GM21528 (cell line): ENCODE results near the gene CAPN9.

Experiments used
- ATAC-seq: cut with Tn5 transposase; IDR thresholded peaks from one replicate; pipeline ENCODE4 v1.9.1; 2021; ENCODE audit warnings: mild to moderate bottlenecking, moderate library complexity; ENCODE audit not compliant: unreplicated experiment, low FRiP score

Gene CAPN9

DNA sequence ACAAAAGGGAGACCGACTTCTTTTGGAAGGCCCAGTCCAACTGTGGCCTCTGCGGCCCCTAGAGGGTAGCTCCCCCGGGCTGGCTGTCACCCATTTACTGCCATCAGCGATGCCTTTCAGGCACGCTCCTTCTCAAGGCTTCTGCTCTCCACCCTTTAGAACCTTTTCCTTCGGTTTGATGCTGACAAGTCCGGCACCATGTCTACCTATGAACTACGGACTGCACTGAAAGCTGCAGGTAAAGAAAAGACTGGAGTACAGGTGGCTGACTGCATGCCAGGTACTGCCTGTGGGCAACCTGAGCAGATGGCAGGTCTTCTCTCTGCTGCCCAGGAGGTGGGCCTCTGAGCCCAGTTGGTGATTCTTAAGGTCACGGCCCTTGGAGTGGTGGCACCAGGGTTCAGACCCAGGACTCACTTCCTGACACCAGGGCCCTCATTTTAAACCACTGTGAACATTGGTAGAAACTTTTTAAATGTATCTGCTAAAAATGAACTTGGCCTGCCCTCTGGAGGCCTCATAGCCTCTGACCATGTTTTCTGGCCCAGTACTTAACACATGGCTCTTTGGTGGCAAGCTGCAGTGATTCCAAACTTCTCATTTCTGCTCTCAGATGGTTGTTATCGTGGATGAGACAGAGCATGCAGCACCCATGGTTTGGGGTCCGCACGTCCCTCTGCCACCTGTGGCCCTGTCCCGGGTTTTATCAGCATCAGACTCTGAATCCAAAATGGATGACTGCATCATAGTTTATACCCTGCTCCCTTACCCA, 45.7 kb downstream of the CAPN9 start:
- no peak for ATAC-seq

DNA sequence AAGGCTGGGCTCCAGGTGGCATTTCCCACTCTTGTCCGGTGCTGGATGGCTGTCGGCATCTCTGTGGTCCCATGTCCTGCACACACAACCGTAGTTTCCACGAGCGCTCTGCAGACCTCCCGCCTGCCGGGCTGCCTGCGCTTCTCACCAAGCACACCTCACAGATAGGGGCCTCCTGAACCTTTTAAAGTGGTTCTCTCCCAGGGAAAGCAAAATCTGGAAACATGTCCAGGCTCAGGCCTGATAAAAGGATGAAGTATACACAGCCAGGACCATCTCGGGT, 46.2 kb downstream of the CAPN9 start:
- ATAC-seq = no peak

DNA sequence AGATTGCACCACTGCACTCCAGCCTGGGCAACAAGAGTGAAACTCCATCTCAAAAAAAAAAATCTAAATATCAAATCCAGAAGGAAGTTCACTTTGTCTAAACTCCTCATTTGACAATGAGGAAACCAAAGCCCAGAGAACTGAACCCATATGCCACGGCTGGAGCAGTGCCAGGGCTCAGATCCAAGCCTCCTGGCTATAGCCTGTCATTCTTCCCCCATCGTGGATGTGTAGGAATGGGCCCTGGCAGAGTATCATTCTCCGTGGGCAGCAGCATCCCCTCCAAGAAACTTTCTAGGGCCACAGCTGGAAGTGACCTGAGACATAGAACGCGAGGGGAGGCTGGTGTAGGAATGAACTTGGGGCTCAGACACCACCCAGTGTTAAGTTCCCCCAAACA, 47.2 kb downstream of the CAPN9 start:
- no peak for ATAC-seq

DNA sequence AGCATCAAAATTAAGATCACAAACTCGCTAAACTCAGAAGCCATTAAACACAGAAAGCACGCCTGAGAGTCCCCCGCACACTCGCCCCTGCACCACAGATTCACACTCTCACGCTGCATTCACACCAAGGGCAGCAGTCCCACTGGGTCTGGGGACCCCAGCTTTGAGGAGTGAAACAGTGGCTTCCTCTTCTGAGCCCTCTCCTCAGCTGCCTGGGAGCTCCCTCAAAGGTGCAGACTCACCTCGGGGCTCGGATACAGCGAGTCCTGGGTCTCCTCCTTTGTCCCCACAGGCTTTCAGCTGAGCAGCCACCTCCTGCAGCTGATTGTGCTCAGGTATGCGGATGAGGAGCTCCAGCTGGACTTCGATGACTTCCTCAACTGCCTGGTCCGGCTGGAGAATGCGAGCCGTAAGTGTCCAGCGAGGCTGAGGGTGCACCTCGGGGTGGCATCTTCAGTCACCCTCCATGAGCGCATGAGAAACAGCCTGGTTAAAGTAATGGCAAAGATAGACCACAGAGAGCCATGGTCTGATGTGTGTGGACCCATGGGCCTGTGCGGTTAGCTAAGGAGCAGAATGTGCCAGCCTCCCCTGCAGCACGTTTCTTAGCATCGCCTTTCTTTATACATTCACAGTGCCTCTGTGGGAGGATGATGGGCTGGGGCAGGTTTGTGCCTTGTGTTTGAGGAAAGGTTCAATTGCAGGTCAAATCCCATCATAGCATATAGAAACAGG, 47.9 kb downstream of the CAPN9 start:
- no peak for ATAC-seq

DNA sequence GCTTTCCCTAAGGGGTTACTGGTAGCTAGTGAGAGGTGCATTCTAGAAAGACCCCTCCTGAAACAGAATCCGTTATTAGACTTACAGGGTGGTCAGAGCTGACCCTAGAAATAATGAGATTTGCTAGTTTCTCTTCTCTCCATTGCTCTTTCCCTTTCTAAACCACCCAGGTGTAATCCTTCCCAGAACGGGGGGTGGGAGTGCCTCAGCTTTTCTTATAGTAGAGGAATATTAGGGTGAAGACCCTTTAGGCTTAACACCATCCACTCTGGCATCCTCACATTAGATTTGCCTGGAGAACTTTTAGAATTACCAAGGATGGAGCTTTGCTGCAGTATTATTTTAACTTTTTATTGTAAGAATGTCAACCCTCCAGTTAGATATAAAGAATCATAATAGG, 49.4 kb downstream of the CAPN9 start:
- no peak for ATAC-seq

DNA sequence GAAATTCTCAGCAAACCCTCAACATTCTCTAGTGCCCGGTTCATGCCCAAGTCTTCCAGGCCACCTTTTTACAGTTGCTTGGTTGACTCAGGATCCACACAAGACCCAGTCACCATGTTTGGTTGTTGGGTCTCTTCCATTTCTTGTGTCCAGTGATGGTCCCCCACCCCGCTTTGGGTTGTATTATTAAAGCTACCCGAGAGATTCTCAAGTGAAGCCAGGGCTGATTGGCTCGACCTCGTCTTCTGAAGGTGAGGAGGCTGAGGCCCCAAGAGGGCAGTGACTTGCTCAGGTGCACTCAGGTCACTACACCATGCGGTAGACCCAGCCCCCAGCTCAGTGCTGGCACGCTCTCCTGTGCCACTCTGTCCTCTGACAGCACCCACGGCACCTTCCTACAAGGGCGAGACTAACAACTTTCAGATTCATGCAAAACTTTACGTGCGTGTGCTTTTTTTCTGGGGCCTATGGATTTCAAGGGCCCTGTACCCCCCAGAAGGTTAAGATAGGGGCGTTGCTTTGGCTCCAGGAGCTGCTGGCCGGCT, 50.3 kb downstream of the CAPN9 start:
- ATAC-seq = no peak

DNA sequence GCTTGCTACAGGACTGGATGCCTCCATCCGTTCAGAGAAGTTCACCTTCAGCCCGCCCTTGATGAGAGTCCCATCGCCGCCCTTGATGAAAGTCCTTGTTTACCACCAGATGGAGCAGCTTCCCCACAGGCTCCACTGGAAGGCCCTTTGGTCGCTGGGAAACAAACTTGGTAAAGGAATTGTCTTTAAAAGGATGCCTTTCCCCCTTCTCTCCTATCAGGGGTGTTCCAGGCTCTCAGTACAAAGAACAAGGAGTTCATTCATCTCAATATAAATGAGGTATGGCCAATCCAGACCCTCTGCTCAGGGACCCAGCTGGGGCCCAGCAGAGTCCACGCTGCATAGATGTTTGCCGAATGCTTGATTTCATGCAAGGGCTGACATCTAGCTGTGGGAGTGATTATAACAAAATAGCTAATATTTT, 50.8 kb downstream of the CAPN9 start:
- ATAC-seq = no peak

DNA sequence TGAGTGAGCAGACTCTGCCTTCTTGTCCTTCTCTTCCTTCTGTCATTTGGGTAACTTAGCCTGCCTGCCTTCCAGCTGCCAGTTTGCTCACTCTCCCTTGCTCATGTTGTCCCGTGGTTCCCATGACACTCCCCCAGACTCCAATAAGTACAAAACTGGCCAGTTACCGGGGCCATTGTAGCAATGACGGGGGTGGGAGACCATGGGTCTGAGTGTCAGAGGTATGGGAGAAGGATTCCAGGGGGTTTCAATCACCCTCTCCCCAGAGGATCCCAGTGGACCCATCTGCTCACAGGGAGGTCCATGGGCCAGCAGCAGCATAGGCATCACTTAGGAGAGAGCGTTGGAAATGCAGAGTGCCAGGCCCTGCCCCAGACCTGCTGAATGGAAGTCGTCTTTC, 51.3 kb downstream of the CAPN9 start:
- no peak for ATAC-seq

DNA sequence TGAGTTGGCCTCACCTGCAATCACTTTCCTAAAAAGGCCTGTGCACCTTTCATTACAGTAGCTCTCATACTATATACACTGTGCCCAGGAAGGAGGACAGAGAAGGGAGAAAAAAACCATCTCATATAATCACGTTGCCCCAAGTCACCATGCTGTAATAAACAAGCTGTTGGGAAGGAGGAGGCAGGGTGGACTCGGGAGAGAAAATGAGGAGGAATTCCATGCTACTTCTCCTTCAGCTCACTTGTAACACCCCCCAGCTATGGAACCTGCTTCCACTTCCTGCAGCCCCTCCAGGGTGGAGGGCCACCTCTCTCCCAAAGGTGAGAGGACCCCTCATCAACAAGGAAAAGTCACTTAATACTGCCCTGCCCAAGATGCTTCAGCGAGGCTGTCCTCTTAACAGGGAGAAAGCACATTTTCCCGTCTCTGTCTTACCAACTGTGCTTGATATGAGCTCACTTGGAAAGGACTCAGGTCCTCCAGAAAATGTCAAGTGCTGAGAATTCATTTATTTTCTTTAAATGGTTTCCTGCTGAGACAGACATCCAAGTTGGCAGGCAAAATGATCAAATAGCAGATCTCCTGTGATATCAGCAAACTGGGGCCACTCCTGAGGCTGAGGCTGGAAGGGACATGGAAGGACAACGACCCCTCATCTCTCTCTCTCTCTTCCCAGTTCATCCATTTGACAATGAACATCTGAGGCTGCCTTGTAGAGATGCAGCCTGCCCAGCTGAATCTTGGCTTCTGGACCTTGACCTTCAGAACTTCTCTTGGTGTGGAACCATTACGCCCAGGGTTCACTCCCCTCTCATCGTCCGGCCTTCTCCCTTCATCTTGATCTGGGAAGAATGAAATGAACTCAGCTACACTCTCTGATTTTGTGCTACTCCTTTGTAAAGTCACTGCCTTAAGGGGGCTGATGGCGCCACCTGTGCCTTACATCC, 54.0 kb downstream of the CAPN9 start:
- no peak for ATAC-seq

DNA sequence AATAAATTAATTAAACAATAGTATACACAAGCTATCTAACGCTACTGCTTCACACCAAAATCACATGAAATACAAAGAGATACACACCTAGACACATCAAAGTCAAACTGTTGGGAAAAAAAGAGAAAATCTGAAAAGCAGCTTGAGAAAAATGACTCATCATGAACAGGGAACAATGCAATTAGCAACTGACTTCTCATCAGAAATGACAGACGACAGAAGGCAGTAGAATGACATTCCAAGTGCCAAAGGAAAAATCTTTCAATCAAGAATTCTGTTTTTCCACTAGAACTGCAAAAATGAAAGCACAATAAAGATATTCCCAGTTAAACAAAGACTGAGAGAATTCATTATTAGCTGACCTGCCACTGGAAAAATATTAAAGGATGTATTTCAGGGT, 57.2 kb downstream of the CAPN9 start:
- no peak for ATAC-seq

DNA sequence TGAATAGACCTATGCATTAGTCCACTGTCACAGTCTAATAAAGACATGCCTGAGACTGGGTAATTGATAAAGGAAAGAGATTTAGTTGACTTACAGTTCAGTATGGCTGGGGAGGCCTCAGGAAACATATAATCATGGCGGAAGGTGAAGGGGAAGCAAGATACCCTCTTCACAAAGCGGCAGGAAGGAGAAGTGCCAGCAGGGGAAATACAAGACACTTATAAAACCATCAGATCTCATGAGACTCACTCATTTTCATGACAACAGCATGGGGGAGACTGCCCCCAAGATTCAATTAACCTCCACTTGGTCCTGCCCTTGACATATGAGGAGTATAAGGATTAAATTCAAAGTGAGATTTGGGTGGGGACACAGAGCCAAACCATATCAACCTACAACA, 59.4 kb downstream of the CAPN9 start:
- no peak for ATAC-seq

DNA sequence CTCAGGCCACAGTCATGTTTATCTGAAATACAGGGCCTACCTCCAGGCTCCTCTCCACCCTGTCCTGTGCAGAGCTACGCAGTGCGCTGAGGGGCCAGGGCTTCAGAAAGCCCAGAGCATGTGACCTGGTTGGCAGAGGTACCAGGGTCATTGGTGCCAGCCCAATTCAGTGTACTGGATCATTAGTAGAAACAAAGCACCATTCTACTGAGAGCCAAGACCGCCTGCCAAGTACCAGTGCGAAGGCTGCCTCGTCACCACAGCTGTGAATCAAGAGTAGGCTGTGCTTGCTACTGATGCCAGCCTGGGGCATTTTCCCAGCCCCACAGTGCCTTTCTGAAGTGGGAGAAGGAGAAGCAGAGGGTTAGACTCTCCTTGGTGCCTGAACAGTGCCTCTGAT, 59.8 kb downstream of the CAPN9 start:
- ATAC-seq = no peak

DNA sequence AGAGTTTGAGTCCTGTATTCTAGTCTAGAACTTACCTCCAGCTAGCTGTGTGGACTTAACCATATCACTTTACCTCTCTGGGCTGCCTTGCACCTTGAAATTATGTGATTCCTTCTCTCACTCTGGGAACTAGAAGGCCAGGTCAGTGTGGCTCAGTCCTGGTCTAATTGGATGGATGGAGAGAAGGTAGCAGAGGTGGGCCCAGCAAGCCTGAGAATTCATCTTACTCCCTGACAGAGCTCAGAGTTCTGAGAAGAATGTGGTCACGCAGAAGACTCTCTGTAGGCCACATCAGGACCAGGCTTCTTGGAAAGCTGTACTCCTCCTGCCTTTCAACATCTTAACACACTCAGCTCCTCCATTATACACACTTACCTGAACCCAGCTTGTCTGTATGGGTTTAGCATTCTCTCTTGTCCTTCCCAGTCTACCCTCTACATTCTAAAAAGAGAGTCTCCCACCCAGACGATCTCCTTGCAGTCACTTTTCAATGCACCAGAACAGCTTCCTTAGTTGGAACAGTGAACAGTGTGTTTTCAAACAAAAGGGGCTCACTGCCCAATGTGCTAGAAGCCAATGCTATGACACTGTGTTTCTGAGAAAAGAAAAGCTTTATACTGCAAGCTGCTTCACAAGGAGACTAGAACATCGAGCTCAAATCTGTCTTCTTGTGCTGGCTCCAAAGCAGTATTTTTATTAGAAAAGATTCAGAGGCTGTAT, 60.5 kb downstream of the CAPN9 start:
- no peak for ATAC-seq

DNA sequence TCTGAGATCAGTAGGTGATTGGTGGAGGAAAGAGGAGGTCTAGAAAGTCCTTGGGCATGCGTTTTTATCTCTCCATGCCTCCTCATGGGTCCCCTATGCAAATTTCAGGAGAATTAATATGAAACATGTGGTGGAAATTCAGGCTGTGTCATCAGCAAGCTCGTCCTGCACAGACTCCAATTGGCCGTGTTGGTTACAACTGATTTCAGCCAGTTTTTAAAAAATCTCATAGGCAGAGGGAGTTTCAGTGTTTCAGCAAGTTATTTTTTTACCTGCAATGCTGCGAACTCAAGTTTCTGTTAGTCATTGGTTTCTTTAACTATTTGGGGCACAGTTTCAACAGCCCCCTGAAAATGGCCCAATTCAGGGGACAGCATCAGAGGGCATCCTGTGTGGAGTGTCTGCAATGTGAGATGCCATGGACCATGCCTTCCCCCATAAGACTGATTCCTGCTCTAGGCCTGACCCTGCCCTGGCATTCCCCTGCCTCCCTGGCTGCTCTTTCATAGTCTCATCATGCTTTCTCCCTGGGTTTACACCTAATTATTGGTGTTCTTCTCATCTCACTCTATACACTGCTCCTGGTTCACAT, 61.2 kb downstream of the CAPN9 start:
- no peak for ATAC-seq

DNA sequence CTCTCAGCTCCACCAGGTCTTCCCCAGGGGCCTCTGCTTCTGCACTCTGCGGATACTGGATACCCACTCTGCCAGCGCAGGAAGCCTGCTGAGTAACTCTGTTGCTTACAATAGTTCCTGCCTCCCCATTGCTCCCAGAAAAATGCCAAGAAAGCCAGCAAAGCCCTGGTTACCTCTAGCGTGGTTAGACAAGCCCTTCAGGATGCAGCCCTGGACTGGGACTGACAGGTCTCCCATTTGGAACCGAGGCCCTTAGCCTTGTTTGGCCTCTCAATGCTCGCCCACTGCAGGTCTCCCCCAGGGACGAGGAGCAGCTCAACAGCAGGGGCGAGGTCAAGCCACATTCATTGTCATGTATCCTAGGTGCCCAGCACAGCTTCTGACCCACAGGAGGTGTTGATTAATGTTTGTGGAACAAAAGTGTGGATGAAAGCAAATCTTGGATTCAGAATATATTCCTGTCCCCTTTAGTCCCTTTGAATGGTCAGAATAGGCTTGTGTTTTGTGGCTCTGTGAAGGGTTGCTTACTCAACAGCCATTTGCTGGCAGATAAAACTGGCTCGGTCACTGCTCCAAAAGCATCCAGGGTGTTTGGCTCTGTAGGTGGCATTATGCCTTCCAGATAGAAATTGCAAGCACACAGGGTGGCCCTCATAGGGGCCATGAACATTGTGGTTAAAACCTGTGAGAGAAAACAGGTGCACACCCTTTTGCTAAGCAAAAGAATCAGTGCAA, 62.2 kb downstream of the CAPN9 start:
- ATAC-seq = no peak

DNA sequence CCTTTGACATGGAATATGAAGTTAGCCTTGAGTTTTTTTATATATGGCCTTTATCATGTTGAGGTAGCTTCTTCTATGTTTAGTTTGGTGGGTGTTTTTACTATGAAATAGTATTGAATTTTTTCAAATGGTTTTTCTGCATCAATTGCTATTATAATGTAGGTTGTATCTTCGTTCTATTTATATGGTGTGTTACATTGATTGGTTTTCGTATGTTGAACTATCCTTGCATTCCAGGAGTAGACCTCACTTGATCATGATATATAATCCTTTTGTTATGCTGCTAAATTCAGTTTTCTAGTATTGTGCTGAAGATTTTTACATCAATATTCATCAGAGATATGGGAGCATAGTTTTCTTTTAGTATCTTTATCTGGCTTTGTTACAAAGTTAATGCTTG, 65.4 kb downstream of the CAPN9 start:
- no peak for ATAC-seq

DNA sequence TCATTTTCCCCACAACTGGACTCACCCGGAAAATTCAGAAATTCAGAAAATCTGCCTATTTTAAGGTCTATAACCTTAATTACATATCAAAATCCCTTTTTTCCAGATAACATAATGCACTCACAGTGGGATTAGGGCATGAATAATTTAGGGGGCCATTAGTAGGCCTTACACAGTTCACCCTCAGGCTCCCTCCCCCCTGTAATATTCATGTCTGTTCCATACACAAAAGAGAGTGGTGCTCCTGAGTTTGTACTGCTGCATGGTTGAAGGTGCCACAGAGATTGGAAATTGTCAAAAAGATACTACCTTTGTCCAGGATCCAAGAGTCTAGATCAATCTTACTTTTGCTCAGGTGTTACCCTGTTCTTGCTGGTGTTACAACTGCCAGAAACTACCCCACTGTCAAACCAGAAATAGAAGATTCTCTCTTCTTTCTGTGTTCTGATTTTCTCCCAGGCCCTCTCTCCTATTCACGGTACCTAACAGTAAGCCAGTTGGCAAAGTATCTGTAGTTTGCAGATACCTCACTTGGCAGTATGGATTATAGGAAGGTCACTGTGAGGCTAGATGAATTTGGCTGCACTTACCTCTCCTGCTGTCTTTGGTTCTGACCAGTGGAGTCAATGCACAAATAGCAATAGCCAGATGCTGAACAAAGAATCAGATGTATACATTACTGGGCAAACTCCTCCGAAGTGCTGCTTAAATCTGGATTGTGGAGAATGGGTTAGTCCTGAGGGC, 67.9 kb downstream of the CAPN9 start:
- no peak for ATAC-seq

DNA sequence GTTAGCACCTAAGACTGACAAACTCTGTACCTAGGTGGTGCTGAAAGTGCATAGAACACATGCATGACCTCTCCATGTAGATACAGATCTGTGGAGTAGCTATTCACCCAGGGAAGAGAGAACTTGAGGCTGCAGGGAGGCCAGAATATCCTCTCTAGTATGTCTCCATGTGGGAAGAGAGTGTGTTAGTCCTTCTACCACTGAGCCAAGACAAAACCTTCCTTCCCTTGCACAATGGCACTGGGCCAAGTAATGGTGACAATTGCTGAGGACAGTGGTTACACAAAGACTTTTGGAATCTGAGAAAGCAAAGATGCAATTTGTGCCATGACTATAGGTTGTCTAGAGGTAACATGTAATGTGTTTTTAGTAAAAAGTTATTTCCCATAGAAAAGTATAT, 68.8 kb downstream of the CAPN9 start:
- ATAC-seq = no peak

DNA sequence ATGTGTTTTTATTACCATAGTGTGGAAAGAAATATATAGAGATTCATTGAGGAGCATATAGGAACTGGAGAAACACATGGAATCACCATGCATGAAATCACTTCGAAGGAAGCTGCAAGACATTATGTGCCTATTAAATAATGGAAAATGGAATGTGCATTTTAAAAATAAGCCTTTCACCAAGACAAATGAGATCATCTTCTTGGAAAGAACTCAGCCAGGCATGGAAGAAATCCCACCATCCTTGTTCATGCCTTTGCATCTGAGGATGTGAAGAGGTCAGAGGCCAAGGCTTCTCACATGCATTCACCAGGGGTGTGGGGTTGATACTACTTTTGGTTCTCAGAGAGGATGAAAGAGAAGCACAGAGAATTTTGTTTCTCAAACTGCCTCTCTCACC, 71.2 kb downstream of the CAPN9 start:
- no peak for ATAC-seq
